Lung (tissue), 12 donors: Measurements from ENCODE around the gene ANKRD33B. TPM values are rescaled to one million over a fixed set of nuclear protein-coding genes. Genes with fewer than 3 reads are reported as not detected.

Experiments
- ATAC-seq: fragments of 200-7000 bp; cut with Tn5 transposase; one replicate; pipeline ENCODE4 v1.9.1; 2020; ENCODE audit warnings: moderate number of reproducible peaks; ENCODE audit not compliant: insufficient read depth, low FRiP score
- DNase-seq, 3 donors: peaks; one replicate each; pipeline ENCODE4 v3.0.0-alpha.2; 2013 to 2017
- H3K27ac ChIP-seq, 2 donors: one replicate each; pipeline ENCODE4 v1.5.1; 2013; ENCODE audit warnings: mild to moderate bottlenecking in 2 of 2, moderate library complexity in 2 of 2, control low read depth in 1 of 2, inconsistent platforms in 1 of 2, low read depth in 1 of 2, low read length in 1 of 2
- H3K27me3 ChIP-seq, 3 donors: one replicate each; pipeline ENCODE4 v1.5.1; 2013; ENCODE audit warnings: low read length in 2 of 3; ENCODE audit not compliant: control insufficient read depth in 3 of 3, insufficient read depth in 3 of 3
- H3K36me3 ChIP-seq, 4 donors: one replicate each; pipeline ENCODE4 v1.5.1; 2013; ENCODE audit warnings: low read length in 4 of 4, mild to moderate bottlenecking in 1 of 4, moderate library complexity in 1 of 4; ENCODE audit not compliant: control insufficient read depth in 4 of 4, insufficient read depth in 4 of 4
- H3K4me1 ChIP-seq, 5 donors: one replicate each; pipeline ENCODE4 v1.5.1; 2013; ENCODE audit warnings: low read length in 5 of 5, mild to moderate bottlenecking in 2 of 5, moderate library complexity in 1 of 5; ENCODE audit not compliant: control insufficient read depth in 5 of 5, insufficient read depth in 5 of 5
- H3K4me3 ChIP-seq: one replicate; pipeline ENCODE4 v1.5.1; 2013; ENCODE audit warnings: mild to moderate bottlenecking, control low read depth, moderate library complexity
- H3K9ac ChIP-seq, 2 donors: one replicate each; pipeline ENCODE4 v1.5.1; 2013; ENCODE audit warnings: low read length in 2 of 2, control low read depth in 1 of 2; ENCODE audit not compliant: insufficient read depth in 1 of 2
- H3K9me3 ChIP-seq, 4 donors: one replicate each; pipeline ENCODE4 v1.5.1; 2013; ENCODE audit warnings: low read length in 3 of 4, mild to moderate bottlenecking in 1 of 4, moderate library complexity in 1 of 4; ENCODE audit not compliant: control insufficient read depth in 4 of 4, insufficient read depth in 3 of 4
- WGBS, 2 donors: extraction: QIAGEN DNeasy Blood & Tissue Kit; methylation state at CpG; one replicate each; pipeline ENCODE4 v1.1.7; 2013; 5-methylcytosine and 5-hydroxymethylcytosine counted together
- polyA plus RNA-seq, 2 donors: library from polyadenylated mRNA; stranded (reverse); fragments of 200-250 nt; gene quantifications; one replicate each; pipeline ENCODE4 v1.2.1, GENCODE V29; 2013
- total RNA-seq, 2 donors: library from RNA; depleted of rRNA in 1 of 2; stranded (reverse); fragments of >200 nt in 1 of 2; gene quantifications; one replicate each; pipeline ENCODE4 v1.2.1, GENCODE V29; 2014 to 2021
- TF ChIP-seq, protein P1 (sequence below): IDR thresholded peaks from 2 replicates; pipeline ENCODE4 v1.5.1; 2012; ENCODE audit warnings: mild to moderate bottlenecking; ENCODE audit errors: control extremely low read depth, extremely low read depth
- donor health status: control.
- donor health status: control.
- donor health status: Bipolar disorder and iron deficiency.
- donor health status: healthy.
- donor health status: DM: yes; HTN: yes; CAD: no.

ANKRD33B gene
- total and polyA plus RNA-seq, 4 donors = 1.0 to 6.3 (median 2.1) TPM

- Histone ChIP-seq H3K4me1 (no peaks in the 10 kb centered on the region), H3K27me3 (peaks cover 0 to 7% (median 0%) of the 10 kb centered on the region in 3 donors), H3K4me3 (no peak overlapping the region), H3K9me3 (no peaks in the 10 kb centered on the region), H3K9ac (no peak overlapping the region), H3K27ac (no peak overlapping the region), H3K36me3 (no peaks in the 10 kb centered on the region)
- DNase-seq (no peak), ATAC-seq (no peak)
- WGBS, 2 donors = 88 to 91% methylated on average over 18 of the region's 18 CpGs
- TF ChIP-seq, protein P1, sequence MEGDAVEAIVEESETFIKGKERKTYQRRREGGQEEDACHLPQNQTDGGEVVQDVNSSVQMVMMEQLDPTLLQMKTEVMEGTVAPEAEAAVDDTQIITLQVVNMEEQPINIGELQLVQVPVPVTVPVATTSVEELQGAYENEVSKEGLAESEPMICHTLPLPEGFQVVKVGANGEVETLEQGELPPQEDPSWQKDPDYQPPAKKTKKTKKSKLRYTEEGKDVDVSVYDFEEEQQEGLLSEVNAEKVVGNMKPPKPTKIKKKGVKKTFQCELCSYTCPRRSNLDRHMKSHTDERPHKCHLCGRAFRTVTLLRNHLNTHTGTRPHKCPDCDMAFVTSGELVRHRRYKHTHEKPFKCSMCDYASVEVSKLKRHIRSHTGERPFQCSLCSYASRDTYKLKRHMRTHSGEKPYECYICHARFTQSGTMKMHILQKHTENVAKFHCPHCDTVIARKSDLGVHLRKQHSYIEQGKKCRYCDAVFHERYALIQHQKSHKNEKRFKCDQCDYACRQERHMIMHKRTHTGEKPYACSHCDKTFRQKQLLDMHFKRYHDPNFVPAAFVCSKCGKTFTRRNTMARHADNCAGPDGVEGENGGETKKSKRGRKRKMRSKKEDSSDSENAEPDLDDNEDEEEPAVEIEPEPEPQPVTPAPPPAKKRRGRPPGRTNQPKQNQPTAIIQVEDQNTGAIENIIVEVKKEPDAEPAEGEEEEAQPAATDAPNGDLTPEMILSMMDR = no peak
Observed at GRCh38 chr5:10655972-10656830, 92.3 kb downstream of the ANKRD33B start.

- no peaks in the 10 kb centered on the region for H3K4me1 ChIP-seq
- no peak overlapping the region for H3K9ac ChIP-seq
- no peak overlapping the region for H3K4me3 ChIP-seq
- H3K27ac ChIP-seq = no peak overlapping the region
- DNase-seq = no peak
- TF ChIP-seq, protein P1 = no peak
- H3K36me3 ChIP-seq = no peaks in the 10 kb centered on the region
- WGBS, 2 donors = 82 to 84% methylated on average over 4 of the region's 4 CpGs
- no peak for ATAC-seq
- H3K9me3 ChIP-seq = no peaks in the 10 kb centered on the region
- peaks cover 0 to 3% (median 0%) of the 10 kb centered on the region in 3 donors for H3K27me3 ChIP-seq
Observed at GRCh38 chr5:10658265-10658664, 94.4 kb downstream of the ANKRD33B start.

DNA sequence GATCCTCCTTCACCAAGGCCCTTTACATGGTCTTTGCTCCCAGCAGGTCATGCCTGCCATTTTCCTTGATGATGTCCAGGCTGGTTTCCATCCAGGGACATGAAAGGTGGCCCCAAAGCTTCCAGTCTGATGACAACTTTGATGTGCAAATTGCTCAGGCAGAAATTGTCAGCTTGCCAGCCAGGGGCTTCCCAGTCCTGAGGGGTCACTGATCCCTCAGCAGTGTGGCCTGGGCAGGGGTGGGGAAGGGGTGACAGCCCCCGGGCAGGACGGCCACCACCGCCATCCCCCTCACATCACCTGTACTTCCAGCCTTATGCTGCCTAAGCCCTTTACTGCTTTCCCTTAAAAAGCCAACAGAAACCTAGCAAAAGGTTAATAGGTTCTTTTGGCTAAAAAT, 96.3 kb downstream of the ANKRD33B start:
- Histone ChIP-seq H3K36me3 (no peaks in the 10 kb centered on the region), H3K4me1 (no peaks in the 10 kb centered on the region), H3K9me3 (no peaks in the 10 kb centered on the region), H3K27ac (no peak overlapping the region), H3K4me3 (no peak overlapping the region), H3K27me3 (peaks cover 0 to 3% (median 0%) of the 10 kb centered on the region in 3 donors), H3K9ac (no peak overlapping the region)
- TF ChIP-seq, protein P1 = no peak
- no peak for ATAC-seq
- 90 to 92% methylated on average over 3 of the region's 3 CpGs for WGBS, 2 donors
- DNase-seq = no peak
